Endothelial cell of umbilical vein (primary cell): ENCODE data around the gene PDK3. TPM values are rescaled to one million over a fixed set of nuclear protein-coding genes. Genes with fewer than 3 reads are reported as not detected.

Experiments used
- BruUV-seq: library from RNA; stranded (reverse); fragments of 400-500 nt; replicated peaks from 2 replicates; lab custom pipeline; 2021; lab: Mats Ljungman, UMichigan
- CTCF ChIA-PET: fragments of 300-600, 350-600 bp; sonication (Branson Sonifier 250); formaldehyde crosslinking; loops from one replicate; lab custom pipeline; 2021; ENCODE audit warnings: antibody characterized with exemption, inconsistent platforms; lab: Charles Lee
- POLR2A ChIA-PET: fragments of 300-600, 350-600 bp; sonication (Branson Sonifier 250); formaldehyde crosslinking; loops from one replicate; lab custom pipeline; 2021; ENCODE audit warnings: antibody characterized with exemption, inconsistent platforms; lab: Charles Lee
- DNase-seq: peaks from one replicate; pipeline ENCODE4 v3.0.0-alpha.2; 2011; ENCODE audit warnings: low read depth, low spot score
- FAIRE-seq: peaks from 2 replicates; lab custom pipeline; 2011; peaks lifted over from hg19 to GRCh38; lab: Jason Lieb, UNC
- H2AFZ ChIP-seq: 2 replicates; pipeline ENCODE4 v1.6.0; 2012; ENCODE audit warnings: low read depth, low read length, control low read depth, inconsistent platforms
- H3K27ac ChIP-seq: 2 replicates; pipeline ENCODE4 v1.5.1; 2011; ENCODE audit warnings: low read depth, mild to moderate bottlenecking, control low read depth, low read length, moderate library complexity; ENCODE audit not compliant: insufficient read depth
- H3K27me3 ChIP-seq, 2 experiments: 2 replicates each; pipeline versions ENCODE4 v1.6.0 to v1.6.1; 2011; ENCODE audit warnings: low read length in 2 of 2, mixed read lengths in 1 of 2; ENCODE audit not compliant: control insufficient read depth in 2 of 2, insufficient read depth in 2 of 2
- H3K36me3 ChIP-seq, 2 experiments: 2 replicates in 1 of 2; 3 replicates in 1 of 2; pipeline ENCODE4 v1.5.1; 2011; ENCODE audit warnings: low read length in 2 of 2, mild to moderate bottlenecking in 1 of 2, moderate library complexity in 1 of 2; ENCODE audit not compliant: control insufficient read depth in 2 of 2, insufficient read depth in 2 of 2; ENCODE audit errors: extremely low read depth in 1 of 2
- H3K4me1 ChIP-seq: 3 replicates; pipeline ENCODE4 v1.5.1; 2011; ENCODE audit warnings: mild to moderate bottlenecking, low read length; ENCODE audit not compliant: control insufficient read depth, insufficient read depth; ENCODE audit errors: extremely low read depth
- H3K4me2 ChIP-seq: 2 replicates; pipeline ENCODE4 v1.6.1; 2011; ENCODE audit warnings: low read length, control low read depth, mixed read lengths; ENCODE audit not compliant: insufficient read depth
- H3K4me3 ChIP-seq, 3 experiments: fragments of 200-600 bp in 1 of 3; sonication (generic), shearing (Covaris generic) in 1 of 3; replicated peaks in 1 of 3; 2 replicates each; pipeline ENCODE4 v1.5.1; 2011 to 2016; ENCODE audit warnings: control low read depth in 3 of 3, low read length in 3 of 3, mild to moderate bottlenecking in 2 of 3, inconsistent platforms in 1 of 3, low read depth in 1 of 3, moderate library complexity in 1 of 3; ENCODE audit not compliant: insufficient read depth in 1 of 3
- H3K79me2 ChIP-seq: 2 replicates; pipeline ENCODE4 v1.6.0; 2012; ENCODE audit warnings: low read length, inconsistent platforms; ENCODE audit not compliant: control insufficient read depth, insufficient read depth
- H3K9ac ChIP-seq: replicated peaks from 2 replicates; pipeline ENCODE3; 2011; ENCODE audit warnings: low read length, control low read depth; ENCODE audit not compliant: insufficient read depth; ENCODE audit errors: extremely low read depth
- H3K9me1 ChIP-seq: replicated peaks from 3 replicates; pipeline ENCODE4 v1.6.0; 2011; ENCODE audit warnings: mild to moderate bottlenecking, low read length; ENCODE audit not compliant: control insufficient read depth, insufficient read depth; ENCODE audit errors: extremely low read depth
- H3K9me3 ChIP-seq: replicated peaks from 2 replicates; pipeline ENCODE4 v1.5.1; 2012; ENCODE audit warnings: low read length, inconsistent platforms; ENCODE audit not compliant: control insufficient read depth, insufficient read depth
- H4K20me1 ChIP-seq: replicated peaks from 2 replicates; pipeline ENCODE3; 2011; ENCODE audit warnings: mild to moderate bottlenecking, low read length; ENCODE audit not compliant: control insufficient read depth, insufficient read depth; ENCODE audit errors: extremely low read depth
- EZH2 ChIP-seq: IDR thresholded peaks from 2 replicates; pipeline ENCODE4 v1.6.1; 2012; ENCODE audit warnings: borderline replicate concordance, low read depth, mild to moderate bottlenecking, moderate library complexity, low read length, inconsistent platforms; ENCODE audit not compliant: severe bottlenecking
- FOS ChIP-seq: IDR thresholded peaks from 2 replicates; pipeline ENCODE4 v1.6.1; 2011; ENCODE audit warnings: mild to moderate bottlenecking, low read length, moderate library complexity, borderline replicate concordance; ENCODE audit not compliant: insufficient read depth
- GATA2 ChIP-seq: IDR thresholded peaks from 2 replicates; pipeline ENCODE4 v1.7.0; 2011; ENCODE audit warnings: low read depth, mild to moderate bottlenecking, moderate library complexity, mixed read lengths, low read length; ENCODE audit not compliant: insufficient read length, insufficient read depth
- JUN ChIP-seq: IDR thresholded peaks from 2 replicates; pipeline ENCODE4 v1.6.1; 2011; ENCODE audit warnings: borderline replicate concordance, low read depth; ENCODE audit not compliant: insufficient read length, insufficient read depth
- MYC ChIP-seq: IDR thresholded peaks from one replicate; pipeline ENCODE4 v1.6.1; 2011; ENCODE audit warnings: mild to moderate bottlenecking, low read depth, low read length
- POLR2A ChIP-seq: IDR thresholded peaks from 2 replicates; pipeline ENCODE4 v1.6.1; 2012; ENCODE audit warnings: low read depth, mild to moderate bottlenecking, control low read depth, low read length
- POLR2AphosphoS5 ChIP-seq: IDR thresholded peaks from 2 replicates; pipeline ENCODE4 v1.6.1; 2012; ENCODE audit warnings: low read depth, mild to moderate bottlenecking, control low read depth, low read length, moderate library complexity; ENCODE audit not compliant: insufficient read depth
- dilution Hi-C: fragments of 300-500 bp; cut with MboI; formaldehyde crosslinking; loops from one replicate; pipeline ENCODE4 v1.15.0; 2019; ENCODE audit warnings: low sequenced_read_pairs; ENCODE audit not compliant: extremely low pct_ligation_motif_present
- intact Hi-C: fragments of 100-400 bp; cut with micrococcal nuclease; formaldehyde crosslinking; loops from one replicate; pipeline ENCODE4 v1.10.0; 2022
- polyA plus RNA-seq, 4 experiments: library from polyadenylated mRNA; depleted of rRNA in 3 of 4; stranded (reverse) in 3 of 4; unstranded in 1 of 4; fragments of >200 nt; gene quantifications; 2 replicates each; pipeline versions ENCODE4 v1.2.1 to v1.2.3, GENCODE V29; 2011 to 2012; ENCODE audit warnings: missing spikeins in 1 of 4
- total RNA-seq: library from RNA; stranded (reverse); gene quantifications from 2 replicates; pipeline ENCODE4 v1.2.3, GENCODE V29; 2021
- TF ChIP-seq, protein P1 (sequence below): IDR thresholded peaks from 2 replicates; pipeline ENCODE4 v1.6.1; 2011; ENCODE audit not compliant: insufficient read depth, insufficient read length
- TF ChIP-seq, protein P2 (sequence below), 2 donors: IDR thresholded peaks; 1 replicate in 1 of 2; 2 replicates in 1 of 2; pipeline ENCODE4 v1.5.1; 2011; ENCODE audit warnings: low read length in 2 of 2, mild to moderate bottlenecking in 2 of 2, moderate library complexity in 2 of 2, control low read depth in 1 of 2, inconsistent platforms in 1 of 2, low read depth in 1 of 2; ENCODE audit not compliant: insufficient read depth in 1 of 2; ENCODE audit errors: extremely low read depth in 1 of 2

The PDK3 gene
- total and polyA plus RNA-seq, 2 donors (not counting 3 experiments of a cell fraction or from before 2014, with no cell fraction given), result 3.0 to 5.9 TPM

DNA sequence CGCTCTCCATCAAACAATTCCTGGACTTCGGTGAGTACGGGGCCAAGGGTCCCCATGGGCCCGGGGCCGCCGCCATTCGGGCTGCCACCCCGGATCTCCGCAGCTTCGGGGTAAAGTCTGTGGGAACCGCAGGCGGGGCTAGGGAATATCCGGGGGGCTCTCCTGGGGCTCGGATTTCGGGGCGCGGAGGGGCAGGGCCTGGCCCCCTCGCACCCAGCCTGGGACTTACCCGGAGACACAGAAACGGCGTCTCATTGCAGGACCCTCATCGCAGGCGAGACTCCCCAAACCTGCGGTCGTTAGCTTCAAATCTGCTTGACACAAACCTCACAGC, 413 bp downstream of the PDK3 start:
- FAIRE-seq (no peak), DNase-seq (no peak)
- BruUV-seq, result no TSS peak
- POLR2A ChIA-PET, result no interaction called here
- H3K9me3 ChIP-seq, result no peaks in the 10 kb centered on the region
- no peak for TF ChIP-seq POLR2A
- TF ChIP-seq, protein P1, sequence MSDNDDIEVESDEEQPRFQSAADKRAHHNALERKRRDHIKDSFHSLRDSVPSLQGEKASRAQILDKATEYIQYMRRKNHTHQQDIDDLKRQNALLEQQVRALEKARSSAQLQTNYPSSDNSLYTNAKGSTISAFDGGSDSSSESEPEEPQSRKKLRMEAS, result no peak
- TF ChIP-seq EZH2, result no peak
- TF ChIP-seq JUN, result no peak
- no peak for TF ChIP-seq MYC
- TF ChIP-seq POLR2AphosphoS5, result no peak
- no peak for TF ChIP-seq FOS
- TF ChIP-seq GATA2, result no peak
- TF ChIP-seq, protein P2, sequence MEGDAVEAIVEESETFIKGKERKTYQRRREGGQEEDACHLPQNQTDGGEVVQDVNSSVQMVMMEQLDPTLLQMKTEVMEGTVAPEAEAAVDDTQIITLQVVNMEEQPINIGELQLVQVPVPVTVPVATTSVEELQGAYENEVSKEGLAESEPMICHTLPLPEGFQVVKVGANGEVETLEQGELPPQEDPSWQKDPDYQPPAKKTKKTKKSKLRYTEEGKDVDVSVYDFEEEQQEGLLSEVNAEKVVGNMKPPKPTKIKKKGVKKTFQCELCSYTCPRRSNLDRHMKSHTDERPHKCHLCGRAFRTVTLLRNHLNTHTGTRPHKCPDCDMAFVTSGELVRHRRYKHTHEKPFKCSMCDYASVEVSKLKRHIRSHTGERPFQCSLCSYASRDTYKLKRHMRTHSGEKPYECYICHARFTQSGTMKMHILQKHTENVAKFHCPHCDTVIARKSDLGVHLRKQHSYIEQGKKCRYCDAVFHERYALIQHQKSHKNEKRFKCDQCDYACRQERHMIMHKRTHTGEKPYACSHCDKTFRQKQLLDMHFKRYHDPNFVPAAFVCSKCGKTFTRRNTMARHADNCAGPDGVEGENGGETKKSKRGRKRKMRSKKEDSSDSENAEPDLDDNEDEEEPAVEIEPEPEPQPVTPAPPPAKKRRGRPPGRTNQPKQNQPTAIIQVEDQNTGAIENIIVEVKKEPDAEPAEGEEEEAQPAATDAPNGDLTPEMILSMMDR (IDR thresholded peaks at IDR 0.05; ENCODE audit: extremely low read depth in 1 of 2, insufficient read depth in 1 of 2, low read depth in 1 of 2, low read length in 2 of 2), result no peak
- peak overlapping the region; percentile 17 for H3K4me2 ChIP-seq
- H3K9me1 ChIP-seq, result no peaks in the 10 kb centered on the region
- dilution Hi-C loops, result no loop called here
- H3K4me3 ChIP-seq, result peak overlapping the region in 2 of 3 experiments; percentile 46 to 69
- H3K79me2 ChIP-seq, result no peaks in the 10 kb centered on the region
- CTCF ChIA-PET, result interaction anchor here (1.1 to 1.2 kb wide), 2 partner anchors 32 to 70 kb away, joined by 3 to 4 read pairs; no protein-coding TSS in a partner anchor
- intact Hi-C loops, result loop anchor here (1.0 to 2.0 kb wide), 2 partner anchors 11 to 39 kb away; no protein-coding TSS in a partner anchor
- H3K4me1 ChIP-seq, result no peaks in the 10 kb centered on the region
- H3K9ac ChIP-seq, result peak overlapping the region; percentile 3
- no peak overlapping the region for H3K27ac ChIP-seq
- H3K36me3 ChIP-seq, result no peaks in the 10 kb centered on the region
- no peaks in the 10 kb centered on the region for H4K20me1 ChIP-seq
- no peaks in the 10 kb centered on the region for H3K27me3 ChIP-seq
- peak overlapping the region; percentile 44 for H2AFZ ChIP-seq
